Right lobe of liver (tissue), 6 donors: ENCODE data around the gene FHIP1A. TPM values are rescaled to one million over a fixed set of nuclear protein-coding genes. Genes with fewer than 3 reads are reported as not detected.
"Not testable (repeated sequence)": the region's sequence is repeated elsewhere in the genome, so short reads cannot be mapped to it uniquely, and the experiment has no call there.

Experiments used
- ATAC-seq, 4 donors: fragments of 200-7000 bp; cut with Tn5 transposase; one replicate each; pipeline ENCODE4 v1.9.1; 2020; ENCODE audit warnings: mild to moderate bottlenecking in 4 of 4, moderate library complexity in 4 of 4
- DNase-seq, 3 donors: peaks; one replicate each; pipeline ENCODE4 v3.0.0-alpha.2; 2020
- H3K27ac ChIP-seq, 3 donors: fragments of 200-600 bp; one replicate each; pipeline ENCODE4 v1.8.0; 2022
- H3K27me3 ChIP-seq, 2 donors: fragments of 200-600 bp; one replicate each; pipeline ENCODE4 v1.8.0; 2022
- H3K36me3 ChIP-seq, 4 donors: fragments of 200-600 bp; sonication (generic) in 1 of 4; one replicate each; pipeline versions ENCODE4 v1.5.1 to v1.8.0; 2017 to 2022; ENCODE audit warnings: control low read depth in 1 of 4
- H3K4me1 ChIP-seq, 4 donors: fragments of 200-600 bp; sonication (generic) in 1 of 4; one replicate each; pipeline versions ENCODE4 v1.5.1 to v1.8.0; 2017 to 2022; ENCODE audit warnings: control low read depth in 1 of 4
- H3K4me3 ChIP-seq, 3 donors: fragments of 200-600 bp; one replicate each; pipeline ENCODE4 v1.8.0; 2022
- H3K9me3 ChIP-seq, 4 donors: fragments of 200-600 bp; sonication (generic) in 1 of 4; one replicate each; pipeline versions ENCODE4 v1.5.1 to v1.8.0; 2017 to 2022; ENCODE audit warnings: control low read depth in 1 of 4
- CTCF ChIP-seq, 4 donors: fragments of 200-600 bp in 3 of 4; fragments of 450-650 bp in 1 of 4; IDR thresholded peaks; one replicate each; pipeline versions ENCODE4 v1.5.1 to v1.8.0; 2016 to 2022; ENCODE audit warnings: antibody characterized with exemption in 4 of 4, mild to moderate bottlenecking in 2 of 4
- POLR2A ChIP-seq: fragments of 450-650 bp; IDR thresholded peaks from one replicate; pipeline ENCODE4 v1.6.1; 2017; ENCODE audit warnings: antibody characterized with exemption, mild to moderate bottlenecking
- WGBS: methylation state at CpG from one replicate; pipeline ENCODE4 v1.1.6; 2018; ENCODE audit warnings: low coverage, low lambda C conversion rate; ENCODE audit not compliant: insufficient coverage; ENCODE audit errors: missing lambda C conversion rate; 5-methylcytosine and 5-hydroxymethylcytosine counted together
- intact Hi-C, 2 donors: fragments of 100-400 bp; cut with DNase I; formaldehyde crosslinking; loops; one replicate each; pipeline versions ENCODE4 v1.11.2 to v1.14.1; 2022
- total RNA-seq, 6 experiments: library from RNA; depleted of rRNA in 2 of 6; stranded (reverse); fragments of >200 nt in 2 of 6; fragmentation: NEBNext Ultra II Directional in 3 of 6; extraction: Animal tissue kit (Norgen Biotek cat#: 25700) in 3 of 6; gene quantifications; one replicate each; pipeline versions ENCODE4 v1.1.0 to v1.2.4, GENCODE V29; 2016 to 2023
- donor health status: DM: no; HTN: yes; CAD: no.
- donor health status: DM: no; HTN: no; CAD: no.
- donor health status: DM: no; HTN: no; CAD: no.
- donor health status: DM: no; HTN: yes; CAD: no.
- donor health status: DM: no; HTN: yes; CAD: no.

FHIP1A gene
- total RNA-seq, 6 experiments from 2014 or later, result 0.74 to 5.7 (median 3.2) TPM

- no peaks in the 10 kb centered on the region for H3K27me3 ChIP-seq
- H3K27ac ChIP-seq, result no peak overlapping the region
- no peak overlapping the region for H3K4me3 ChIP-seq
- H3K9me3 ChIP-seq, result no peaks in the 10 kb centered on the region
- TF ChIP-seq POLR2A, result no peak
- no peak for TF ChIP-seq CTCF (IDR thresholded peaks at IDR 0.05)
- ATAC-seq (no peak), DNase-seq (no peak)
- 91% methylated on average over 3 of the region's 3 CpGs for WGBS
- intact Hi-C loops, result no loop called here
- H3K4me1 ChIP-seq, result peaks cover 0 to 2% (median 0%) of the 10 kb centered on the region in 4 donors
- no peaks in the 10 kb centered on the region for H3K36me3 ChIP-seq
Observed at GRCh38 chr4:151400343-151400742, 8.6 kb upstream of the FHIP1A start.

- Histone ChIP-seq H3K9me3 (no peaks in the 10 kb centered on the region), H3K4me1 (peaks cover 0 to 2% (median 0%) of the 10 kb centered on the region in 4 donors), H3K4me3 (no peak overlapping the region), H3K27ac (no peak overlapping the region), H3K27me3 (no peaks in the 10 kb centered on the region), H3K36me3 (no peaks in the 10 kb centered on the region)
- intact Hi-C loops, result no loop called here
- DNase-seq, result no peak
- ATAC-seq, result no peak
- no peak for TF ChIP-seq CTCF (IDR thresholded peaks at IDR 0.05)
- TF ChIP-seq POLR2A, result no peak
- WGBS, result 87% methylated on average over 2 of the region's 2 CpGs
Observed at GRCh38 chr4:151401739-151402138, 7.2 kb upstream of the FHIP1A start.

- H3K4me1 ChIP-seq, result peaks cover 0 to 2% (median 0%) of the 10 kb centered on the region in 4 donors
- no peak overlapping the region for H3K4me3 ChIP-seq
- no peaks in the 10 kb centered on the region for H3K36me3 ChIP-seq
- H3K27ac ChIP-seq, result no peak overlapping the region
- no peak for DNase-seq
- 65% methylated on average over 8 of the region's 8 CpGs for WGBS
- TF ChIP-seq CTCF (IDR thresholded peaks at IDR 0.05) (no peak), POLR2A (no peak)
- no peaks in the 10 kb centered on the region for H3K27me3 ChIP-seq
- intact Hi-C loops, result no loop called here
- ATAC-seq, result no peak
- no peaks in the 10 kb centered on the region for H3K9me3 ChIP-seq
Observed at GRCh38 chr4:151402145-151402865, 6.7 kb upstream of the FHIP1A start.

GRCh38 chr4:151403656-151404055 lies 5.3 kb upstream of the FHIP1A start:
- WGBS, result 26% methylated on average over 1 of the region's 1 CpG
- no peak for TF ChIP-seq CTCF (IDR thresholded peaks at IDR 0.05)
- TF ChIP-seq POLR2A, result no peak
- Histone ChIP-seq H3K4me1 (peaks cover 0 to 2% (median 0%) of the 10 kb centered on the region in 4 donors), H3K27me3 (no peaks in the 10 kb centered on the region), H3K9me3 (no peaks in the 10 kb centered on the region), H3K27ac (no peak overlapping the region), H3K36me3 (no peaks in the 10 kb centered on the region), H3K4me3 (no peak overlapping the region)
- intact Hi-C loops, result no loop called here
- DNase-seq (no peak), ATAC-seq (no peak)

GRCh38 chr4:151404802-151405201 lies 4.2 kb upstream of the FHIP1A start:
- H3K4me1 ChIP-seq, intact Hi-C loops, H3K27me3 ChIP-seq, H3K36me3 ChIP-seq, H3K9me3 ChIP-seq, H3K27ac ChIP-seq, H3K4me3 ChIP-seq, ATAC-seq, DNase-seq: not testable (repeated sequence)
- whole genome bisulfite sequencing, result 81% methylated on average over 7 of the region's 7 CpGs
